HG03095 (cell line): ENCODE data around the gene GMDS.

Source experiments
- ATAC-seq: cut with Tn5 transposase; IDR thresholded peaks from one replicate; pipeline ENCODE4 v1.9.1; 2021; ENCODE audit warnings: moderate library complexity; ENCODE audit not compliant: unreplicated experiment

Gene GMDS

GRCh38 chr6:1584996-1585668 is 660.3 kb downstream of the GMDS start:
- no peak for ATAC-seq

GRCh38 chr6:1584146-1584545 is 661.3 kb downstream of the GMDS start:
- no peak for ATAC-seq

GRCh38 chr6:1581120-1581991 is 664.0 kb downstream of the GMDS start:
- ATAC-seq: no peak

- ATAC-seq: no peak
Measured at GRCh38 chr6:1580585-1580984, 664.8 kb downstream of the GMDS start.

- no peak for ATAC-seq
Measured at GRCh38 chr6:1580109-1580508, 665.3 kb downstream of the GMDS start.

- no peak for ATAC-seq
Measured at GRCh38 chr6:1579096-1579495, 666.3 kb downstream of the GMDS start.

GRCh38 chr6:1577896-1578745 is 667.3 kb downstream of the GMDS start:
- no peak for ATAC-seq

- no peak for ATAC-seq
Measured at GRCh38 chr6:1577146-1577680, 668.2 kb downstream of the GMDS start.

GRCh38 chr6:1576711-1577110 is 668.7 kb downstream of the GMDS start:
- ATAC-seq: no peak

GRCh38 chr6:1576166-1576565 is 669.2 kb downstream of the GMDS start:
- ATAC-seq: no peak

- no peak for ATAC-seq
Measured at GRCh38 chr6:1575210-1576041, 670.0 kb downstream of the GMDS start.

- no peak for ATAC-seq
Measured at GRCh38 chr6:1574890-1575209, 670.6 kb downstream of the GMDS start.

- no peak for ATAC-seq
Measured at GRCh38 chr6:1574083-1574761, 671.2 kb downstream of the GMDS start.
